K562 (cell line): ENCODE data around the gene FTH1. TPM values are rescaled to one million over a fixed set of nuclear protein-coding genes. Genes with fewer than 3 reads are reported as not detected.

Source experiments
- ATF7 ChIP-seq: fragments of 450-650 bp; IDR thresholded peaks from 2 replicates; pipeline ENCODE4 v1.7.1; 2014; ENCODE audit warnings: mild to moderate bottlenecking, moderate library complexity
- GTF2A2 ChIP-seq: IDR thresholded peaks from 2 replicates; pipeline ENCODE4 v1.6.1; 2016; ENCODE audit warnings: mild to moderate bottlenecking, missing genetic modification characterization, missing compliant biosample characterization
- NFRKB ChIP-seq: fragments of 450-650 bp; IDR thresholded peaks from 2 replicates; pipeline ENCODE4 v1.6.1; 2016; ENCODE audit warnings: low read depth
- NR2C1 ChIP-seq, 2 experiments: fragments of 450-650 bp; IDR thresholded peaks; 2 replicates each; pipeline ENCODE4 v1.6.1; 2017; ENCODE audit warnings: mild to moderate bottlenecking in 2 of 2, antibody characterized with exemption in 1 of 2, inconsistent platforms in 1 of 2, missing compliant biosample characterization in 1 of 2, missing genetic modification characterization in 1 of 2
- RCOR1 ChIP-seq, 2 experiments: IDR thresholded peaks; 2 replicates each; pipeline ENCODE4 v1.6.1; 2012; ENCODE audit warnings: low read depth in 2 of 2, low read length in 2 of 2, borderline replicate concordance in 1 of 2, improper control_type of control experiment in 1 of 2
- SIRT6 ChIP-seq: IDR thresholded peaks from one replicate; pipeline ENCODE4 v1.6.1; 2012; ENCODE audit warnings: low read depth, mild to moderate bottlenecking, control low read depth, inconsistent platforms, low read length, moderate library complexity
- STAG1 ChIP-seq: sonication (generic); formaldehyde crosslinking; IDR thresholded peaks from 2 replicates; pipeline ENCODE4 v1.5.0; 2020; ENCODE audit warnings: missing genetic modification reagents, borderline replicate concordance
- TAF9B ChIP-seq: fragments of 450-650 bp; IDR thresholded peaks from 2 replicates; pipeline ENCODE4 v1.6.1; 2018; ENCODE audit warnings: mild to moderate bottlenecking; ENCODE audit not compliant: partially characterized antibody
- TOE1 ChIP-seq, 2 experiments: fragments of 450-650 bp in 1 of 2; sonication (generic) in 1 of 2; formaldehyde crosslinking in 1 of 2; IDR thresholded peaks; 2 replicates each; pipeline versions ENCODE4 v1.7.1 to v1.8.0; 2016 to 2022; ENCODE audit warnings: borderline replicate concordance in 2 of 2, mild to moderate bottlenecking in 2 of 2, antibody characterized with exemption in 1 of 2, inconsistent platforms in 1 of 2, low read depth in 1 of 2, missing genetic modification reagents in 1 of 2, moderate library complexity in 1 of 2
- ZNF174 ChIP-seq: fragments of 250-450 bp; sonication (Bioruptor Pico); IDR thresholded peaks from 2 replicates; pipeline ENCODE4 v1.4.0; 2020; ENCODE audit warnings: mild to moderate bottlenecking
- polyA plus RNA-seq, 8 experiments: library from polyadenylated mRNA; depleted of rRNA in 4 of 8; stranded (reverse) in 5 of 8; unstranded in 3 of 8; fragments of >200 nt; fragmentation: Nextera tagmentation in 2 of 8; fragmentation: Illumina TruSeq in 1 of 8; extraction: Ambion mirVana in 2 of 8; extraction: Trizol in 1 of 8; gene quantifications; 2 replicates each; pipeline versions ENCODE4 v1.2.1 to v1.2.3, GENCODE V29; 2011 to 2014; ENCODE audit warnings: inconsistent platforms in 1 of 8, missing spikeins in 1 of 8
- total RNA-seq, 7 experiments: library from RNA; depleted of rRNA in 6 of 7; stranded (reverse); fragments of >200 nt in 6 of 7; fragmentation: Illumina TruSeq in 2 of 7; extraction: Trizol in 2 of 7; gene quantifications; 2 replicates each; pipeline versions ENCODE4 v1.2.1 to v1.2.3, GENCODE V29; 2011 to 2021; ENCODE audit warnings: low replicate concordance in 1 of 7
- TF ChIP-seq, protein P1 (sequence below): fragments of 450-650 bp; IDR thresholded peaks from 2 replicates; pipeline ENCODE4 v1.6.1; 2017; ENCODE audit warnings: antibody characterized with exemption
- TF ChIP-seq, protein P2 (sequence below): fragments of 250-450 bp; sonication (Bioruptor Pico); IDR thresholded peaks from 2 replicates; pipeline ENCODE4 v1.4.0; 2020; ENCODE audit warnings: mild to moderate bottlenecking, moderate library complexity
- TF ChIP-seq, protein P3 (sequence below): sonication (generic); formaldehyde crosslinking; IDR thresholded peaks from 2 replicates; pipeline ENCODE4 v1.8.1; 2023; ENCODE audit warnings: mild to moderate bottlenecking, missing genetic modification reagents
- TF ChIP-seq, protein P4 (sequence below), 3 experiments: fragments of 200-800 bp in 1 of 3; fragments of 250-450 bp in 1 of 3; fragments of 450-650 bp in 1 of 3; sonication (Bioruptor Pico) in 1 of 3; sonication (Bioruptor generic) in 1 of 3; formaldehyde crosslinking in 1 of 3; IDR thresholded peaks; 2 replicates each; pipeline versions ENCODE4 v1.6.1 to v1.8.0; 2016 to 2022; ENCODE audit warnings: mild to moderate bottlenecking in 2 of 3, missing genetic modification characterization in 2 of 3, missing compliant biosample characterization in 1 of 3, moderate library complexity in 1 of 3
- TF ChIP-seq, protein P5 (sequence below): fragments of 250-450 bp; sonication (Bioruptor Pico); IDR thresholded peaks from 2 replicates; pipeline ENCODE4 v1.5.0; 2020; ENCODE audit warnings: mild to moderate bottlenecking, borderline replicate concordance

Gene FTH1
- total and polyA plus RNA-seq, 9 of the 15 experiments (the other 6 are each of a cell fraction or from before 2014, with no cell fraction given), result 370 to 3,146 (median 802) TPM

DNA sequence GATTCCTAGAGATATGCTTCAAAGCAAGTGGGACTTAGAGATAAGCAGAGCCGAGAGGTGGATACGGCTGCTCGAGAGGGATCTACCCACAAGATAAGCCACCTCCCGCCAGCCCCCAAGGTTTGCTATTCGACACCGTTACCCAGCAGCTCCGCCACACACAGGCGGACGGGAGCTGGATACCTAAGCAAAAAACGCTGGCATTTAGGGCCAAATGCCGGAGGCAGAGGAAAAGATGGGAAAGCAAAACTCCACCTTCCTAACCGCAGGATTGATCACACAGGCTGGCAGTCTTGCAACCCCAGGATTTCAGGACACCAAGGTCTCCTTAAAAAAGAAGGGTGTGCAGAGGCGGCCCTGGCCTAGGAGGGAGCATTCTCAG lies 709 bp downstream of the FTH1 start (continued):
- TF ChIP-seq ZNF174 (no peak), GTF2A2 (tag) (no peak), ATF7 (0 out of 2 replicates have a peak, but pooled peaks have one; percentile 6), TOE1 (IDR thresholded peaks at IDR 0.05; ENCODE audit: borderline replicate concordance) (no peak), TOE1 (CRISPR knock-in tag; IDR thresholded peaks at IDR 0.05; ENCODE audit: borderline replicate concordance, low read depth) (no peak), NR2C1 (IDR thresholded peaks at IDR 0.05) (no peak), NR2C1 (tag; IDR thresholded peaks at IDR 0.05) (0 out of 2 replicates have a peak, but pooled peaks have one; percentile 11), TAF9B (peak; percentile 57), STAG1 (no peak), RCOR1 (IDR thresholded peaks at IDR 0.05; ENCODE audit: borderline replicate concordance in 1 of 2, low read depth in 2 of 2, low read length in 2 of 2) (peak in 1 of 2 experiments; percentile 78; a peak in 3 of 4 replicates), NFRKB (no peak), SIRT6 (peak; percentile 54)
- TF ChIP-seq, protein P1, sequence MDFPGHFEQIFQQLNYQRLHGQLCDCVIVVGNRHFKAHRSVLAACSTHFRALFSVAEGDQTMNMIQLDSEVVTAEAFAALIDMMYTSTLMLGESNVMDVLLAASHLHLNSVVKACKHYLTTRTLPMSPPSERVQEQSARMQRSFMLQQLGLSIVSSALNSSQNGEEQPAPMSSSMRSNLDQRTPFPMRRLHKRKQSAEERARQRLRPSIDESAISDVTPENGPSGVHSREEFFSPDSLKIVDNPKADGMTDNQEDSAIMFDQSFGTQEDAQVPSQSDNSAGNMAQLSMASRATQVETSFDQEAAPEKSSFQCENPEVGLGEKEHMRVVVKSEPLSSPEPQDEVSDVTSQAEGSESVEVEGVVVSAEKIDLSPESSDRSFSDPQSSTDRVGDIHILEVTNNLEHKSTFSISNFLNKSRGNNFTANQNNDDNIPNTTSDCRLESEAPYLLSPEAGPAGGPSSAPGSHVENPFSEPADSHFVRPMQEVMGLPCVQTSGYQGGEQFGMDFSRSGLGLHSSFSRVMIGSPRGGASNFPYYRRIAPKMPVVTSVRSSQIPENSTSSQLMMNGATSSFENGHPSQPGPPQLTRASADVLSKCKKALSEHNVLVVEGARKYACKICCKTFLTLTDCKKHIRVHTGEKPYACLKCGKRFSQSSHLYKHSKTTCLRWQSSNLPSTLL, result no peak
- TF ChIP-seq, protein P2, sequence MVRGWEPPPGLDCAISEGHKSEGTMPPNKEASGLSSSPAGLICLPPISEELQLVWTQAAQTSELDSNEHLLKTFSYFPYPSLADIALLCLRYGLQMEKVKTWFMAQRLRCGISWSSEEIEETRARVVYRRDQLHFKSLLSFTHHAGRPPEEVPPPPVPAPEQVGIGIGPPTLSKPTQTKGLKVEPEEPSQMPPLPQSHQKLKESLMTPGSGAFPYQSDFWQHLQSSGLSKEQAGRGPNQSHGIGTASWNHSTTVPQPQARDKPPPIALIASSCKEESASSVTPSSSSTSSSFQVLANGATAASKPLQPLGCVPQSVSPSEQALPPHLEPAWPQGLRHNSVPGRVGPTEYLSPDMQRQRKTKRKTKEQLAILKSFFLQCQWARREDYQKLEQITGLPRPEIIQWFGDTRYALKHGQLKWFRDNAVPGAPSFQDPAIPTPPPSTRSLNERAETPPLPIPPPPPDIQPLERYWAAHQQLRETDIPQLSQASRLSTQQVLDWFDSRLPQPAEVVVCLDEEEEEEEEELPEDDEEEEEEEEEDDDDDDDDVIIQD (CRISPR knock-in tag), result no peak
- TF ChIP-seq, protein P3, sequence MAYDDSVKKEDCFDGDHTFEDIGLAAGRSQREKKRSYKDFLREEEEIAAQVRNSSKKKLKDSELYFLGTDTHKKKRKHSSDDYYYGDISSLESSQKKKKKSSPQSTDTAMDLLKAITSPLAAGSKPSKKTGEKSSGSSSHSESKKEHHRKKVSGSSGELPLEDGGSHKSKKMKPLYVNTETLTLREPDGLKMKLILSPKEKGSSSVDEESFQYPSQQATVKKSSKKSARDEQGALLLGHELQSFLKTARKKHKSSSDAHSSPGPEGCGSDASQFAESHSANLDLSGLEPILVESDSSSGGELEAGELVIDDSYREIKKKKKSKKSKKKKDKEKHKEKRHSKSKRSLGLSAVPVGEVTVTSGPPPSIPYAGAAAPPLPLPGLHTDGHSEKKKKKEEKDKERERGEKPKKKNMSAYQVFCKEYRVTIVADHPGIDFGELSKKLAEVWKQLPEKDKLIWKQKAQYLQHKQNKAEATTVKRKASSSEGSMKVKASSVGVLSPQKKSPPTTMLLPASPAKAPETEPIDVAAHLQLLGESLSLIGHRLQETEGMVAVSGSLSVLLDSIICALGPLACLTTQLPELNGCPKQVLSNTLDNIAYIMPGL, result no peak
- TF ChIP-seq, protein P4, sequence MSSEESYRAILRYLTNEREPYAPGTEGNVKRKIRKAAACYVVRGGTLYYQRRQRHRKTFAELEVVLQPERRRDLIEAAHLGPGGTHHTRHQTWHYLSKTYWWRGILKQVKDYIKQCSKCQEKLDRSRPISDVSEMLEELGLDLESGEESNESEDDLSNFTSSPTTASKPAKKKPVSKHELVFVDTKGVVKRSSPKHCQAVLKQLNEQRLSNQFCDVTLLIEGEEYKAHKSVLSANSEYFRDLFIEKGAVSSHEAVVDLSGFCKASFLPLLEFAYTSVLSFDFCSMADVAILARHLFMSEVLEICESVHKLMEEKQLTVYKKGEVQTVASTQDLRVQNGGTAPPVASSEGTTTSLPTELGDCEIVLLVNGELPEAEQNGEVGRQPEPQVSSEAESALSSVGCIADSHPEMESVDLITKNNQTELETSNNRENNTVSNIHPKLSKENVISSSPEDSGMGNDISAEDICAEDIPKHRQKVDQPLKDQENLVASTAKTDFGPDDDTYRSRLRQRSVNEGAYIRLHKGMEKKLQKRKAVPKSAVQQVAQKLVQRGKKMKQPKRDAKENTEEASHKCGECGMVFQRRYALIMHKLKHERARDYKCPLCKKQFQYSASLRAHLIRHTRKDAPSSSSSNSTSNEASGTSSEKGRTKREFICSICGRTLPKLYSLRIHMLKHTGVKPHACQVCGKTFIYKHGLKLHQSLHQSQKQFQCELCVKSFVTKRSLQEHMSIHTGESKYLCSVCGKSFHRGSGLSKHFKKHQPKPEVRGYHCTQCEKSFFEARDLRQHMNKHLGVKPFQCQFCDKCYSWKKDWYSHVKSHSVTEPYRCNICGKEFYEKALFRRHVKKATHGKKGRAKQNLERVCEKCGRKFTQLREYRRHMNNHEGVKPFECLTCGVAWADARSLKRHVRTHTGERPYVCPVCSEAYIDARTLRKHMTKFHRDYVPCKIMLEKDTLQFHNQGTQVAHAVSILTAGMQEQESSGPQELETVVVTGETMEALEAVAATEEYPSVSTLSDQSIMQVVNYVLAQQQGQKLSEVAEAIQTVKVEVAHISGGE (CRISPR knock-in tag; IDR thresholded peaks at IDR 0.05), result no peak; a peak in 1 of 6 replicates
- TF ChIP-seq, protein P5, sequence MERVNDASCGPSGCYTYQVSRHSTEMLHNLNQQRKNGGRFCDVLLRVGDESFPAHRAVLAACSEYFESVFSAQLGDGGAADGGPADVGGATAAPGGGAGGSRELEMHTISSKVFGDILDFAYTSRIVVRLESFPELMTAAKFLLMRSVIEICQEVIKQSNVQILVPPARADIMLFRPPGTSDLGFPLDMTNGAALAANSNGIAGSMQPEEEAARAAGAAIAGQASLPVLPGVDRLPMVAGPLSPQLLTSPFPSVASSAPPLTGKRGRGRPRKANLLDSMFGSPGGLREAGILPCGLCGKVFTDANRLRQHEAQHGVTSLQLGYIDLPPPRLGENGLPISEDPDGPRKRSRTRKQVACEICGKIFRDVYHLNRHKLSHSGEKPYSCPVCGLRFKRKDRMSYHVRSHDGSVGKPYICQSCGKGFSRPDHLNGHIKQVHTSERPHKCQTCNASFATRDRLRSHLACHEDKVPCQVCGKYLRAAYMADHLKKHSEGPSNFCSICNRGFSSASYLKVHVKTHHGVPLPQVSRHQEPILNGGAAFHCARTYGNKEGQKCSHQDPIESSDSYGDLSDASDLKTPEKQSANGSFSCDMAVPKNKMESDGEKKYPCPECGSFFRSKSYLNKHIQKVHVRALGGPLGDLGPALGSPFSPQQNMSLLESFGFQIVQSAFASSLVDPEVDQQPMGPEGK (CRISPR knock-in tag), result no peak
